T follicular helper cell (primary cell): Measurements from ENCODE around the gene FOXO1.

Experiments used
- DNase-seq: peaks from one replicate; pipeline ENCODE4 v3.0.0-alpha.2; 2020; ENCODE audit warnings: low read depth

FOXO1 gene

GRCh38 chr13:40609972-40610726 lies 56.3 kb downstream of the FOXO1 start:
- no peak for DNase-seq

- no peak for DNase-seq
These were observed 58.1 kb downstream of the FOXO1 start for GRCh38 chr13:40608308-40608707.

GRCh38 chr13:40605573-40605972 lies 60.9 kb downstream of the FOXO1 start:
- no peak for DNase-seq

GRCh38 chr13:40604135-40604534 lies 62.3 kb downstream of the FOXO1 start:
- DNase-seq = no peak

GRCh38 chr13:40600149-40600751 lies 66.2 kb downstream of the FOXO1 start:
- DNase-seq = no peak

- DNase-seq = no peak
These were observed 66.7 kb downstream of the FOXO1 start for GRCh38 chr13:40599747-40600146.

- DNase-seq = no peak
These were observed 67.3 kb downstream of the FOXO1 start for GRCh38 chr13:40599124-40599523.

- DNase-seq = no peak
These were observed 67.9 kb downstream of the FOXO1 start for GRCh38 chr13:40598569-40598968.

GRCh38 chr13:40597735-40598365 lies 68.6 kb downstream of the FOXO1 start:
- no peak for DNase-seq

- no peak for DNase-seq
These were observed 70.0 kb downstream of the FOXO1 start for GRCh38 chr13:40596484-40596883.

GRCh38 chr13:40595693-40596092 lies 70.7 kb downstream of the FOXO1 start:
- DNase-seq = no peak

GRCh38 chr13:40592035-40592434 lies 74.4 kb downstream of the FOXO1 start:
- DNase-seq = no peak

GRCh38 chr13:40591091-40591490 lies 75.3 kb downstream of the FOXO1 start:
- DNase-seq = no peak

GRCh38 chr13:40590112-40590862 lies 76.2 kb downstream of the FOXO1 start:
- no peak for DNase-seq

- DNase-seq = no peak
These were observed 76.9 kb downstream of the FOXO1 start for GRCh38 chr13:40589285-40590109.

GRCh38 chr13:40588101-40588500 lies 78.3 kb downstream of the FOXO1 start:
- DNase-seq = no peak

- DNase-seq = no peak
These were observed 79.4 kb downstream of the FOXO1 start for GRCh38 chr13:40586886-40587565.

- DNase-seq = no peak
These were observed 80.5 kb downstream of the FOXO1 start for GRCh38 chr13:40585911-40586471.

- no peak for DNase-seq
These were observed 82.7 kb downstream of the FOXO1 start for GRCh38 chr13:40583738-40584137.

GRCh38 chr13:40582531-40582930 lies 83.9 kb downstream of the FOXO1 start:
- no peak for DNase-seq

GRCh38 chr13:40581277-40581579 lies 85.2 kb downstream of the FOXO1 start:
- DNase-seq = no peak
